GM13976 (cell line): ENCODE data around the gene CREG2.
A peak's percentile ranks its signal among the peaks of the same experiment; 100 is the strongest.

Experiments used
- DNase-seq: peaks from one replicate; pipeline ENCODE4 v3.0.0; 2012; ENCODE audit warnings: low spot score
- CTCF ChIP-seq: IDR thresholded peaks from 2 replicates; pipeline ENCODE4 v1.5.1; 2012; ENCODE audit warnings: borderline replicate concordance, mild to moderate bottlenecking; ENCODE audit not compliant: insufficient read depth; ENCODE audit errors: extremely low read depth, missing control alignments, control extremely low read depth
- in situ Hi-C: fragments of 300-500 bp; cut with MboI; formaldehyde crosslinking; loops from one replicate; pipeline ENCODE4 v1.12.0; 2022; ENCODE audit warnings: low sequenced_read_pairs, mixed read lengths, inconsistent platforms; ENCODE audit not compliant: unreplicated experiment

Gene CREG2

GRCh38 chr2:101307950-101308431, 79.3 kb downstream of the CREG2 start:
- DNase-seq: peak; percentile 52
- TF ChIP-seq CTCF: no peak
- in situ Hi-C loops: no loop called here

DNA sequence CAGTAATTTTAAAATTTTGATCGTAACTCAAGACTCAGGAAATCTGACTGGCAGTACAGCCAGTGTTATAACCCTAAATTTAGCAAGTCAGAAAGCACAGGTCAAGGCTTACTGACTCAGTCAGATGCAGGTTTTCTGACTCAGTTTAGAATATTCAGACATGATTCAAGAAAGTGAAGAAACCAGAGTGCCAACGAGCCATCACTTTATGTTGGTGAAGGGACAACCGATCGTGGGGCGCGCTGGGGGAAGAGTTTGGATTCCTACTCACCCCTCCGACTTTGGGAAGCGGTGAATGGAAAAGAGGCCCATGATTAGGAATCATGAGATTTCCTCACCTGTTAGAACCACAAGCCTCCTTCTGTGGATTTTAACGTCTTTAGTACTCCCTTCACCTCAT, 79.8 kb downstream of the CREG2 start:
- DNase-seq: no peak
- in situ Hi-C loops: no loop called here
- TF ChIP-seq CTCF: no peak

- no peak for DNase-seq
- in situ Hi-C loops: no loop called here
- TF ChIP-seq CTCF: no peak
These were observed 80.9 kb downstream of the CREG2 start for GRCh38 chr2:101306410-101306809.

- in situ Hi-C loops: no loop called here
- TF ChIP-seq CTCF: no peak
- no peak for DNase-seq
These were observed 81.7 kb downstream of the CREG2 start for GRCh38 chr2:101305492-101306078.

- no peak for DNase-seq
- in situ Hi-C loops: no loop called here
- TF ChIP-seq CTCF: no peak
These were observed 82.3 kb downstream of the CREG2 start for GRCh38 chr2:101305035-101305434.

- no peak for TF ChIP-seq CTCF
- DNase-seq: no peak
- in situ Hi-C loops: no loop called here
These were observed 83.6 kb downstream of the CREG2 start for GRCh38 chr2:101303688-101304087.

DNA sequence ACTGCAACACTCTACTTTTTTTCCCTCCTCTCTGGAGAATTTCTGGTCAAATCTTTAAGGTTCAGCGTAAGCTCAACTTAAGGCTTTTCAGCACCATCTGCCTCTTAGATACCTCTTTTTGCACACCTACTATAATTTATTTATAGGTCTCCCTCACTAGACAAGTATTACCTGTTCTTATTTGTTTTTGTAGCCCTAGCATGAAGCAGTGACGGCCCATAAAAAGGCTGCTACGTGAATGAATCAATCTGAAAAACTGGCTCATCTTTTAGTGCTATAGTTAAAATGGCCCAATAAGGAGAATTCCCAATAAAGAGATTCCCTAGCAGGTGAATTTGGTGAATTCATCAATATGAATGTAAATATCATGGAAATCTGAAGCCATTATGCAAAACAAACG, 85.3 kb downstream of the CREG2 start:
- TF ChIP-seq CTCF: no peak
- in situ Hi-C loops: no loop called here
- no peak for DNase-seq
